Hepatocyte (in vitro differentiated cells): ENCODE results near the gene PLEKHG4B.

ENCODE experiments used
- CTCF ChIP-seq: fragments of 200-600 bp; sonication (generic); IDR thresholded peaks from 2 replicates; pipeline ENCODE4 v1.5.1; 2016; ENCODE audit warnings: antibody characterized with exemption, mild to moderate bottlenecking; ENCODE audit not compliant: poor library complexity
- EZH2 ChIP-seq: fragments of 200-600 bp; sonication (generic); IDR thresholded peaks from 2 replicates; pipeline ENCODE4 v1.6.1; 2016; ENCODE audit warnings: antibody characterized with exemption, mild to moderate bottlenecking, borderline replicate concordance

- TF ChIP-seq CTCF: no peak
- TF ChIP-seq EZH2: no peak
Observed at GRCh38 chr5:194102-194501, 102.1 kb downstream of the PLEKHG4B start.
